ENCODE measurements around the gene CDK6. TPM values are rescaled to one million over a fixed set of nuclear protein-coding genes. Genes with fewer than 3 reads are reported as not detected.
A peak's percentile ranks its signal among the peaks of the same experiment; 100 is the strongest.

The CDK6 gene
- total RNA-seq, 1 donor from 2014 or later = 26.8 TPM

DNA sequence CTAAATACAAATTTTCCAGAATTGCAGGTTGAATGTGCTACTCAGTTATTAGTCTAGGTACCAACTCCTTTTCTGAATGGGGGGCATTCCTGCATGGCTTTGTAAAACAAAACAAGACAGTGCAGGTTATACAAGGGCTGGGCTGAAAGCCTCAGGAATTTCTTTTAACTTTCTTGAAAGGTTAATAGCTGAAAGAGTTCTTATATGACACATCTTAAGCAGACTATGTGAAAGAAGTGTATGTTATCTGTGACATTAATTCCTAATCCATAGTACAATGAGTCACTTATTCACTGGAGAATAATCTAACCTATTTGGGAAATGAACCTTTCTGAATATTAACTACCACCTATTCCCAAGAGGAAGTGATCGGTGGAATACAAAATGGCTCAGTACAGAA is 130.5 kb downstream of the CDK6 start:
- ATAC-seq = peak; percentile 82

DNA sequence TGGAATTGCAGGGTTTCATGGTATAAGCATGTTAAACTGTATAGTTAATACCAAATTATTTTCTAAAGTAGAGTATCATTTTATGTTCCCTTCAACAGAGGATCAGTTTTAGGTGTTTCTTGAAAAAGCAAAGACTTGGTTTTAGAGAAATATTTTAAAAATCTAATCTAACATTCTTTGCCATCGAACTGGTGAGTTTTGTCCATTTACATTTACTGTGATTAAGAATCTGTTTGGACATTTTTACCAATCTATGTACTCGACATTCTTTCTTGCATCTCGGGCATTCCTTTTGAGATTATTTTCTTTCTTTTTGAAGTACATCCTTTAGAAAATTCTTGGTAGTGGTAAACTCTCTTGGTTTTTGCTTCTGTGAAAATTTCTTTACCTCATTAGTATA is 131.5 kb downstream of the CDK6 start:
- ATAC-seq = no peak

DNA sequence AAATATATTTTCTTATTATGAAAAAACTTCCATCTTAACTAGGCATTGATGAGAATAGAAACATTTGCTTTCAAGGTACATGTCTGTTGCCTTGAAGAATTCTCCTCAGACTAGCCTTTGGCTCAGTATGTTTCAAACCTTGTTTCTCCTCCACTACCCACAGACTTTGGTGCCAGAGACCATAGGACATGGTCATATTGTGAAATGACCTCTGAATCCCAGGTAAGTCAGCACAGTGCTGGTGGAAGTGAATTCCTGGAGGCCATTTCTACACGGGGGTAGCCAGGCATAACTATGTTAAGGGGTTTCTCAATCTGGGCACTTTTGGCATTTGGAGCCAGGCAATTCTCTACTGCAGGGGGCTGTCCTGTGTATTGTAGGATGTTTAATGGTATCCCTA is 133.8 kb downstream of the CDK6 start:
- ATAC-seq = no peak

DNA sequence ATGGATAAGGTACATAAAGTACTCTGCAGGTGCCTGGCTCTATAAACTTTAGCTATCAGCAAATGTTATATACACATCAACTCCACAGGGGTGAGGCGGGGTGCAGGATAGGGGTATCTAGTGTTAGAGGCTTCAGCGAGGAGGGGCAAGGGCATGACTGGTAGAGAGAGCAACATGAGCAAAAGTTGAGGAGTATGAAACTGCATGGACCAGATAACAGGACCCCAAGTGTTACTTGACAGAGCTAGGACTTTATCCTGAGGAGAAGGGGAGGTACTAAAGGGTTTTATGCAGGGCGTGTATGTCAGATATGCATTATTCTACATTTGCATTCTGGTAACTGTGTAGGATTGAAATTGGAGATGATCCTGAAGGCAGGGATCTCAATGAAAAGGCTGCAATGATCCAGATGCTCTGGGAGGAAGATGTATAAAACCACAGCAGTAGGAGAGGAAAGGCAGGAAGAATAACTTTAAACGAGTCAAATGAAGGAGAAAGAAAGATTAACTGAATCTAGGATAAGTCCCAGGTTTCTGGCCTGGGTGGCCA is 136.3 kb downstream of the CDK6 start:
- no peak for ATAC-seq

DNA sequence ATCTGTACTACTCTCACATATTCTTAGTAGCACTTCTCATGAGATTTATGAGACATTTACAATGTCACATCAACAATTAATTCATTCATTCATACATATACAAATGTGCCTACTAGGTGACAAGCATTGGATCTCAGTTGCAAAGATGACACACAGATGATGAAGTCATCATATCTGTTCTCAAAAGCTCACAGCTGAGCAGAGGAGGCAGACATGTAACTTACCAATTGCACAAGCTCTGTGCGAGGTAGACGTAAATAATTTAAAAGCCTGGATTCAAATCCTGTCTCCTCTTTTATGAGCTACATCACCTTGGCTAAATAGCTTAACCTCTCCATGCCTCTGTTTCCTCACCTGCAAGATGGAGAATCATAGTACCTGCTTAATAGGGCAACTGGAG is 136.8 kb downstream of the CDK6 start:
- no peak for ATAC-seq

DNA sequence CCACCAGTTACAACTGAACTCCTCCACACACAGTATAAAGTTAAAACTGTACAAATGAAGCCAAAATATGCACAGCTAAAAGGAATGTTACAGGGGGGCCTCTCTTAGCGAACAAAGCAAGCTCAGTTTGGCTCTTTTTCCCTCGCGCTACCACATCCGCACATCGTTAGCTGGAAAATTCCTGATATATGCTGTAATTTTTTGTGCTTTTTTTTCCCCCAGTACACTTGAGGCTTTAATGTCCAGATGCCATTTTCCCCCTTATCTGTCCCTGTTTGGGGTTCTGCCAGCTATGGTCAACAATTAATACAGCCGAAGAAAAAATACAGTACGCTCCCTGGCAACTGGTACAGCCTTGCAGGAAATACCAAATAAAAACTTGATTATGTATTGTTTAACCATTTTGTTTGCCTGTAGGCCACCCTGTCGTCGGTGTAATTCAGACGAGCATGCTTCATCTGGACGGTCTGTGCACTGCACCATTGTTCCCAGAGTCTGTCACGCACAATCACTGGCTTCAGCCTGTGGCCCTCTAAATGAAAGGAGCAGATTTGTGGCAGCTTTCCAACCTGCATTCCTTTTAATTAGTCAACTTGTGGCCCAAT is 138.0 kb downstream of the CDK6 start:
- peak; percentile 64 for ATAC-seq

DNA sequence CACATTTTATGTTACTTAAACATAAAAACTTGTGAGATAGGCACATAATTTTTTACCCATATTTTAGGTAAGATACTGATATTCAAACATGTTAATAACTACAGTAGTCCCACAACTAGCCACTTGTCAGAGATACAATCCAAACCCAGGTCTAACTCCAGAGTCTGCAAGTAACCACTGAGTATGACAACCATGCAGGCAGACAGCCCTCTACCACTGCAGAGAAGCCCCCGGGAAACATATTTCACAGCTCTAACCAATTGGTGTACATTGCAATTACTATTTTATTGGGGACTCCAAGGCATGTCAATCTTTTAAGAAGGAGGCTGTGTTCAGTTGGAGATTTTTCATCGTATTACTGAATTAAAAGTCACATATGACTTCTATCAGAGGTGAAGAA is 139.0 kb downstream of the CDK6 start:
- ATAC-seq = no peak

DNA sequence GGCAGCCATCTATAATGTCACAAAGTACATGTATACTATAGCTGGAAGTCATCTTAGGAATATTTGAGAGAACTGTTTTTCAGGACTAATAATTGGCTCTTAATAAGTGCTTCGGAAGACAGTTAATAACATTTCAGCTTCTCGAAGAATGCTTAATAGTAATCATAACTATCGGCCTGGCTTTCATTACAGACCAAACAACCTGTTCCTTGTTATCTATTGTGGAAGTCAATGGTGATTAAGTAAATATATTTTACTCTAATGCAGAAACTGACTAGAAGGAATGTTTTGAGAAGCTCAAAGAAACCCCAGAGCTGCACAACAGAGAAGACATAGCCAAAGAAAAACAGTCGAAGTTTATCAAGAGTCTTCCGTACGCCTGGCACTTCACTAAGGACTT is 139.4 kb downstream of the CDK6 start:
- ATAC-seq = no peak

DNA sequence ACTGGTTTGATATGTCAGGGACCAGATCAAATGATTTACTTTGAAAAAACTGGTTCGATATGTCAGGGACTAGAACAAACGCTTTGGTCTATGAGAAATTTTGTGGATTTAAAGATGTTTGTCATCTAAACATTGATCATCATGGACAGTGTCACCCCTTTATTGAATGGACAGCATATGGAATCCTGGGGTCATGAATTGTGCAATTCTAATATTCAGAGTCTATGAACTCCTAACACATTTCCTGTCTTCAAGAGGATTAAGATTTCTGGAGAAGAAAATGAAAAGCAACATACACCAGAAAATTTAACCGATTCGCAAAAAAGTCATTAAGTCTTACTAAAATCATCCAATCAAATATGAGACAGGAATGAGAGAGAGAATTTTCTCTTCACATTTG is 139.8 kb downstream of the CDK6 start:
- ATAC-seq = no peak

DNA sequence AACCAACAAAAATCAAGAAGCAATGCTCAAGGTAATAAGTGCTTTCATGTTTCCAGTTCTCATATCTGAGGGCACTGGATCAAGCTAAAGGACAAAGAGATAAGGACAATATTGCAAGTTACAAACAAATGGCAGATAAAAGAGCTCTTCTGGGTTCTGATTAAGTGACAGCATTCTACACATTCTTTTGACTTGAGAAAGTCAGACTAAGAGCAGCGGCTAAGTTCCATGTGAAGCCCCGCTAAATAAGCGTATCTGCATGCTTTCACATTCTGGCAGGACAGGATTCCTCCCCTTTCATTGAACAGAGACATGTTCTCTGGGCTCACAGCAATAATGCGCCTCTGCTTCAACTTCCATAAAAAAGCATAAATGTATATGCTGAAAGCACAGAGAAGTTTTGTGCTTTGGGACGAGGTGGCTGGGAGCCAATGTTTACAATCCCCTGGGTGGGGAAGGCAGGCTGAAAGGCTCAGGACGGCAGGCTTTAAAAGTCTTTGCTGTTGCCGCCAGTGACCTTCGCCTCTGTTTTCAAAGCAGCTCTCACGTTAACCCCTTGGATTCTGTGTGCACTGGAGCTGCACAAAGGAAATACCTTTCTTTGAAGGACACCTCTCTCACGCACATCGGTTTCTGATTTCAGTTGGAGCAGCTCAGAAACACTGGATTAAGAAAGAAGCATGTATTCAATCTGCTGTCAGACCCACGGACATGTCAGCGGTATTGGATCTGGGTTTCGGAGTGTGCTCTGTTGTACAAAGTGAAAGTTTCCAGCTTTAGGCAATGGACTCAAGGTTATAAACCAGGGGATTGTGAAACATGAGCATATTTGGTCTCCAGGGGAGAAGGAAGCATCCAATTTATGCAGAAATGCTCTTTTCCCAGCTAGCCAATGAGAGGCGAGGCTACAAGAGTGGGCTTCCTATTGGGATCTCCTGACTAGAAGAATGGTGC is 140.8 kb downstream of the CDK6 start:
- no peak for ATAC-seq

DNA sequence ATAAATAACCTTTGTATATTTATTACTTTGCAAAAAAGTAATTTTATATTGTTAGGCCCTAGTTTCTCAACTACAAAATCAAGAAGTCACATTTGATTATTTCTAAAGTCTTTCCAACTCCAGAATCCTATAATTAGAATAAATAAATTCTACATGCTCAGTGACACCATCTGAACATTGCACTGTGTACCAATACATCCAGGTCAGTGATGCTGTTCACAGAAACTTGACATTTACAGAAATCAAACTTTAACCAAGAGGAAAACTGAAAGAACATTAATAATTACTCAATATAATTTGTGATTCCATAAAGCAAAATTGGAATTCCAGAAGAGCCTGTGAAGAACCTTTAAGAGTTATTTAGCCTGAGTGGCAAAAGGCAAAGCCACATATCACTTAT is 142.2 kb downstream of the CDK6 start:
- ATAC-seq = no peak

DNA sequence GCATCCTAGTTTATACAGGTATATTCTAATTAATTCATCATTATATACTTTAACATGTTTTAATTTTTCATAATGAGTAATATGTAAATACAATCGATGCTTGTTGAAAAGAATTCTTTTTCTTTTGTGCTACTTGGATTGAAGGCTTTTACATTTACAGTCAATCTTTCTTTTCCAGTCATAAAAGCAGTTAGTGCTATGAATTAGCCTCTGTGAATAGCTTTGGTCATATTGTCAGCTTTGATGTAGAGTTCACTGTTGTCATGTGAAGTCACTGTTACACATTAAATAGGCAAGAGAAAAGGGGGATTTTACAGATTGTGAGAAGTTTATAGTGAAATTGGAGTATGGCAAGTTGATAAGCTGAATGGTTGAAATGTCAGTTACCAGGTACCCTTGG is 142.9 kb downstream of the CDK6 start:
- no peak for ATAC-seq

DNA sequence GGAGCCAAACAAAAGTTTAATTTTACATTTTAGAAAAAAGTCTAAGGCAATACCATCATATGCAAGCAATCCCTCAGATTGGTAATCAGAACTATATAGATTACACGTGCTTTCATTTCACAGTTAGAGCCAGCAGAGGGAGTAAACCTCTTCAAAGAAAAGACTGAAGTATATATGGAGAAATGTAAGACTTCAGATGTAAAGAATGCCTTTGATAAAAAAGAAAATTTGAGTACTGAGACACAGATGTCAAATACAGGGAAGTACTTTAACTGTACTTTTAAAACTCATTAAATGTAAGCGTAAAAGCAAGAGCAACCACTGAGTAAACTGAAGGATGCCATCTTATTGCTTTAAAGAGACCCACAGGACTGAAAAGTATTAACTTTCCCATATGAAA is 144.8 kb downstream of the CDK6 start:
- peak; percentile 79 for ATAC-seq

DNA sequence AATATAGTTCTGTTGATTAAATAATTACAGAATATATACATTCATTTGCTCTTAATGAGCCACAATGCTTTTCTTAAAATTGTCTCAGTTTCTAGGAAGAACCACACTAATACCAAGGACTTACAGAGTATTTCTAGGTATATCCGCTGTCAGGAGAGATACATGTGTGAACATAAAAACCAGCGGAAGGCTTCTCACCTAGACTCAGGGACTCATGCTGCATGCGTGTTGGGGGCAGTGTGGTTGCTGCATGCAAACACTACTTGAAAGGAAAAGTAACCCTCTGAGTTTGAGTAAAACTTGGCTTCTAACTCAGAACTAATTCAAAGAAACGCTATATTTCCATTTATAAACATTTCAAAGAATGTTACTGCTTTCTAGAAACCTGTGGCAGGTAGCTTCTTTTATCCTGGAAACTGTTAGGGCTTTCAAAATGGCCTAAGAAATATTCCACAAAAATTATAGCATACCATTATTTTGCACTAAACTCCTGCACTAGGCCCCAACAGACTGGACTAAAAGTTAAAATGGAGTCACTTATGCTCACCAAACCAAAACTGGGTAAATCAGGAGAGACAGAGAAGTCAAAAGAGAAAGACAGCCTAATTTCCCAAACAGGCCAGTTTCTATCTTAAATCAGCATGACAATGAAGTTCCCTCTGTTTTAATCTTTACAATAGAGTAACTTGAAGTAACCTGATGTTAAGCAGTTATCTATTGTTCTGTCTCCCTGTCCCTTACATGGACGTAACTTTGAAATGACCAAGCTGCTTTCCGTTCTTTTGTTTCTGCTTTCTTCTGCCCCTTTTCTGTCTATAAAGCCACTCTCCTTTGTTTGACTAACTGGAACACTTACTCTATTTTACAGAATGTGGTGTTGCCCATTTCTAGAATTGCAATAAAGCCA is 151.0 kb downstream of the CDK6 start:
- ATAC-seq = no peak

DNA sequence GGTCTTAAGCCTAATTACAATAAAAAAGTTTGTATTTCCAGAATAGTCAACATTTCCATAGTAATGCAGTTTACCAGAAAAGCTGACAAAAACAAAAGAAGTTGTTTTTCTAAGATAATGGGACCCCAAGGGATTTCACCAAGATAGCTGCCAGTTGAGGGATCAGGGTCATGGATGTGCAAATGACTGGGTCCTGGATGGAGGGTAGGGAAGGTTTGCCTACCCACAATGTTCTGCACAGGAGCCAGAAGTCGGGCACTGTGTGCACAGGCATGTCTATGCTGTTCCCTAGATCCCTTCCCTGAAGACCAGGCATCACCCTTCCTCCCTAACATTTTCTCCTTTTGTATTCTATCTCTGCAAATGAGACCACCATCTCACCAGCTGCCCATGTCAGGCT is 152.1 kb downstream of the CDK6 start:
- ATAC-seq = no peak

DNA sequence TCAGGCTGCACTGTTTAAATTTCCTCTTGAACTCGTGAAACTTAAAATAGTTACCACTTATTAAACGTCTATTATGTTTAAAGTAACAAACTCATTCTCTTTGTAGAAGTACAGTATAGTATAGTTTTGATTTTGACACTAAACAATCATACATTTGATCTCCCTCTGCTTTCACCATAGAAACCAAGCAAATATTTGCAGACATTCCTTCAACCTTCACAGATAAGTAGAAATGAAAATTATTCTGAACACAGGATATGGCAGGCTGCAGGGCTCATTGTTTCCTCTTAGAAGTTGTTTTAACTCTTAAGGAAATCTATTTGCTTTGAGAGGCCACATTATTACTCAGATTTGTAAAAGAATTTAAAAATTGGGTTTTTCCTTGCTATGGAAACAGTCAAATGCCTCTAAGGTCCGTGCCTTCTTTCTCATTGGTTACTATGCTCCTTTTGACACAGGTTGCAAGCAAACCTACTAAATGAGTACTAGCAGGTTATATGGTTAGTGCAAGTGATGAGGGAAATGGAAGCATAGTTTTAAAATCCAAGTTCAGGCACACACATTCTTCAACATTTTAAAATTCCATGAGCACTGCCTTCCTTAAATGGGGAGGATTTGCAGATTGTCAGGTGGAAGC is 153.4 kb downstream of the CDK6 start:
- ATAC-seq = no peak

DNA sequence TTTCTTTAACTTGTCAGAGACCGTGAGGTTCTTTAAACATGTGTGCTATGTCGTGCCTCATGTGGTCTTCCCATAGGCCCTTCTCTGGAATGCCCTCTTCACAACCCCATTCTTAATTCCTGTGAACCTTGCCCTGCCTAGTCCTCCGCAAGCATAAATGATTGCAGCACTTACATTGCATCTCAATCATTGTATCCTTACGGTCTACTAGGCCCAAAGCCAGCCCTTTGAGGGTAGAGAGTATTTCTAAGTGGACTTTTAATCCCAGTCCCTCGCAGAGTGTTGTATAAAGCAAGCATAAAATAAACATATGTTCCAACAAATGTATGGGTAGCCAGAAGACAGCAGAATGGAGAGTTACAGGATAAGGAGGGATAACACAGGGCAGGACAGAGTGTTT is 154.0 kb downstream of the CDK6 start:
- ATAC-seq = no peak

DNA sequence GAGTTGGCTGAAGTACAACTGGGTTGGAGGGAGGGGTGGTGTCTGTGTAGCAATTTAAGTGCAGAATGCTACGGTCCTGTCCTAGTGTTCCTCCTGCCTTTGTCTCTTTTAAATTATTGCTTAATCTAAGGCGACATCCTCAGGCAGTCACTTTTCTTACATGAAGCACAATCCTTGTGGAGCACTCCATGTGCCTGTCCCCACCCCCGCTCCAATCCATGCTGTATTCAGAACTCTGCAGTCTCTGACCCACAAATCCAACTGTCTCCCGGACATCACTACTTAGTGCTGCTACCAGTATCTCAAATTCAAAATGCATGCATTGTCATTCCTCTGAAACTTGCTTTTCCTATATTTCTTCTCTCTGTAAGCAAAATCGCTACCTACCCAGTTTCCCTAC is 154.7 kb downstream of the CDK6 start:
- ATAC-seq = no peak

DNA sequence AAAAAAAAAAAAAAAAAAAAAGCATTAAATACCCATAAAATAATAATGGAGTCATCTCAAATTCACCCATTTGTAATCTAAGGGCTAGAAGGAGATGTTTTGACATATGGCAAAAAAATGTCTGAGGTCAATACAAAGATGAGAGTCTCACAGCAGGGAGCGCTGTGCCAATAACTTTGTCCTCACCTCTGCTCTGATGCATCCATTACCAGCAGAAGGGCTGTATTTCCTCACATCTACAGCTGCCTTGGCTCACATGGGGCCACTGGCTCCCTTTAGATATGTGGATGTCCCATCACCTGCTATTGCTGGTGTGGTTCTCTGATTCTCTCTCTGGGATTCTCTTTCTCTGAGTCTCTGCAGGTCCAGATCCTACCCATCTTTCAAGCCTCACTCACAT is 155.9 kb downstream of the CDK6 start:
- no peak for ATAC-seq

DNA sequence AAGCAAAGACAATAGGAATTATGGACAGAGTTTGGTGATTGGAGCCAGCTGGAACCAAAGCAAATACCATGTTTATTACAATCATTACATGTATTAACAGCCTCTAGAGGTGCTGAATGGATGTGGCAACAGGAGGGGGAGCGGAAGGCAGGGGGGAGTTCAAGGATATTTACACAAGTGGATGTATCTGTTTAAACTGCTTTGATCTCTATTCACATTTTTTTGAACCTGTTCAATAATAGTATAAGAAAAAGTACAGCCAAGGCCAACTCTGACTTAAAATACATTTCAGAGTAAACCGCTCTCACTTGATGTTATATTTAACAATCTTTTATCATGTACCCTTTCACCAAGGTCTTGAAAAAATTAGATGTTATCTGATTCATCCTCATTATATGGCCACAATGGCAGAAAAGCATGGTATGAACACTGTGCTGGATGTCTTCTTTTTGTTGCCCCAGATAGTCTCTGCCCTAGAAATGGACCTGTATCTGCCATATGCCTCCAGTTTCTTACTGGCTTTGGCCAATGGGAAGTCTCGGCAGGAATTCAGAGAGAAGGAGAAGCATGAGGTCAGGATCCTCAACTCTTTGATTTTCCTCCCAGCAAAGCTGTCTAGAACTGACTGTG is 158.0 kb downstream of the CDK6 start:
- no peak for ATAC-seq

DNA sequence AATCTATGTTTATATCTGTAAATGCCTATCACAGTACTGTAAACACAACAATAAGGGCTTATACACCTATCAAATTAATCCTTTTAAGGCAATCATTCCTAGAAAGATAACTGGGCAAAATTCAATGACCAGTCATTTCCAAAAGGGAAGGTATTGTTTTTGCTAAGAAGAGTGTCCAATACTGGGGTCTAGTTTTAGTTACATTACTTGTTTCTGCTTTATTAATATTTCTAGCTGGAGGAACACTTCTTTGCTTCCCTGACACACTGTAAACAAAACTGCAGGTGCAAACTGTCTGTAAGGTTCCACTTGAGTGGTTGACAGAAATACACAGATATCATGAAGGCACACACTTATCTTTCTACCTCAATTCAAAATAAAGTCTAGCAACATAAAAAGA is 162.0 kb downstream of the CDK6 start:
- no peak for ATAC-seq

All from esophagus mucosa (tissue), 1 donor.